ENCODE measurements around the gene RELA. TPM values are rescaled to one million over a fixed set of nuclear protein-coding genes. Genes with fewer than 3 reads are reported as not detected.

RELA gene
- total and polyA plus RNA-seq, 2 of the 13 experiments (the other 11 are each of a cell fraction or from before 2014, with no cell fraction given), result 21.4 to 40.5 TPM

- TF ChIP-seq GMEB1 (CRISPR knock-in tag; IDR thresholded peaks at IDR 0.05; ENCODE audit: borderline replicate concordance), result peak; percentile 82
- no peak for TF ChIP-seq HMGA1 (CRISPR knock-in tag; conservative IDR thresholded peaks at IDR 0.05)
- TF ChIP-seq E2F1 (CRISPR knock-in tag; IDR thresholded peaks at IDR 0.05), result peak; percentile 75
- peak; percentile 96; the same call in 1 of the 2 replicates for TF ChIP-seq CCDC6 (CRISPR knock-in tag; IDR thresholded peaks at IDR 0.05)
- peak; percentile 99 for TF ChIP-seq SMAD9 (CRISPR knock-in tag; IDR thresholded peaks at IDR 0.05)
- no peak for TF ChIP-seq MAFG (CRISPR knock-in tag; IDR thresholded peaks at IDR 0.05)
- TF ChIP-seq HNF4G (IDR thresholded peaks at IDR 0.05; ENCODE audit: borderline replicate concordance, low read depth, low read length), result no peak
- TF ChIP-seq HNF4G (CRISPR knock-in tag; IDR thresholded peaks at IDR 0.05; ENCODE audit: borderline replicate concordance, low read depth), result 0 out of 2 replicates have a peak, but pooled peaks have one; percentile 77
- TF ChIP-seq HNRNPK (IDR thresholded peaks at IDR 0.05; ENCODE audit: low read depth, low read length, poor library complexity, severe bottlenecking), result no peak
- TF ChIP-seq LRRFIP1 (CRISPR knock-in tag; conservative IDR thresholded peaks at IDR 0.05), result no peak
- peak; percentile 44 for TF ChIP-seq GATAD2A (CRISPR knock-in tag; IDR thresholded peaks at IDR 0.05)
- peak; percentile 82; the same call in 1 of the 2 replicates for TF ChIP-seq REXO4 (CRISPR knock-in tag; IDR thresholded peaks at IDR 0.05; ENCODE audit: borderline replicate concordance)
- TF ChIP-seq MYPOP (CRISPR knock-in tag; IDR thresholded peaks at IDR 0.05), result peak; percentile 95
- peak; percentile 94; the same call in 1 of the 2 replicates for TF ChIP-seq ZNF558 (CRISPR knock-in tag; IDR thresholded peaks at IDR 0.05; ENCODE audit: borderline replicate concordance)
- no peak for TF ChIP-seq PRPF4 (IDR thresholded peaks at IDR 0.05; ENCODE audit: low read depth, low read length, poor library complexity, severe bottlenecking)
- TF ChIP-seq CERS6 (CRISPR knock-in tag; IDR thresholded peaks at IDR 0.05), result no peak
- no peak for TF ChIP-seq IKZF1 (IDR thresholded peaks at IDR 0.05)
- TF ChIP-seq POLR2AphosphoS5 (IDR thresholded peaks at IDR 0.05; ENCODE audit: low read depth, low read length), result peak; percentile 70
- TF ChIP-seq KDM5B (CRISPR knock-in tag; IDR thresholded peaks at IDR 0.05; ENCODE audit: borderline replicate concordance), result peak; percentile 99; the same call in 1 of the 2 replicates
- TF ChIP-seq ZBTB7B (CRISPR knock-in tag; IDR thresholded peaks at IDR 0.05), result 0 out of 2 replicates have a peak, but pooled peaks have one; percentile 15
- peak; percentile 86; the same call in 1 of the 2 replicates for TF ChIP-seq SAFB2 (CRISPR knock-in tag; IDR thresholded peaks at IDR 0.05; ENCODE audit: borderline replicate concordance, low read depth)
- peak; percentile 94 for TF ChIP-seq YEATS4 (CRISPR knock-in tag; IDR thresholded peaks at IDR 0.05; ENCODE audit: borderline replicate concordance)
Measured at GRCh38 chr11:65711785-65712632, 49.3 kb upstream of the RELA start, which contains the start of gene KAT5 (continued).

Data from HepG2 (cell line).